Measurements from ENCODE around the gene SFPQ.
"Not testable (repeated sequence)": the region's sequence is repeated elsewhere in the genome, so short reads cannot be mapped to it uniquely, and the experiment has no call there.

Gene SFPQ

GRCh38 chr1:35188578-35189392, 4.2 kb downstream of the SFPQ start:
- DNase-seq (ENCODE audit: low spot score): no peak

- no peak for DNase-seq (ENCODE audit: low spot score)
Measured at GRCh38 chr1:35187816-35188342, 5.1 kb downstream of the SFPQ start.

- DNase-seq (ENCODE audit: low spot score): no peak
Measured at GRCh38 chr1:35186239-35186638, 6.7 kb downstream of the SFPQ start.

GRCh38 chr1:35185200-35185599, 7.7 kb downstream of the SFPQ start:
- no peak for DNase-seq (ENCODE audit: low spot score)

- DNase-seq (ENCODE audit: low spot score): no peak
Measured at GRCh38 chr1:35184495-35185199, 8.3 kb downstream of the SFPQ start.

- DNase-seq (ENCODE audit: low spot score): peak; percentile 4
Measured at GRCh38 chr1:35181790-35182455, 11.0 kb downstream of the SFPQ start.

GRCh38 chr1:35180776-35181374, 12.1 kb downstream of the SFPQ start:
- DNase-seq (ENCODE audit: low spot score): no peak

GRCh38 chr1:35179908-35180307, 13.0 kb downstream of the SFPQ start:
- DNase-seq (ENCODE audit: low spot score): peak; percentile 6

- no peak for DNase-seq (ENCODE audit: low spot score)
Measured at GRCh38 chr1:35178874-35179380, 14.0 kb downstream of the SFPQ start.

GRCh38 chr1:35178295-35178695, 14.7 kb downstream of the SFPQ start:
- no peak for DNase-seq (ENCODE audit: low spot score)

- DNase-seq (ENCODE audit: low spot score): no peak
Measured at GRCh38 chr1:35177237-35177786, 15.6 kb downstream of the SFPQ start.

GRCh38 chr1:35175602-35176001, 17.3 kb downstream of the SFPQ start:
- no peak for DNase-seq (ENCODE audit: low spot score)

GRCh38 chr1:35175098-35175576, 17.8 kb downstream of the SFPQ start:
- DNase-seq (ENCODE audit: low spot score): no peak

- no peak for DNase-seq (ENCODE audit: low spot score)
Measured at GRCh38 chr1:35173909-35174540, 18.9 kb downstream of the SFPQ start.

- DNase-seq (ENCODE audit: low spot score): no peak
Measured at GRCh38 chr1:35173491-35173890, 19.5 kb downstream of the SFPQ start.

GRCh38 chr1:35172022-35172421, 20.9 kb downstream of the SFPQ start:
- no peak for DNase-seq (ENCODE audit: low spot score)

- no peak for DNase-seq (ENCODE audit: low spot score)
Measured at GRCh38 chr1:35171579-35171978, 21.4 kb downstream of the SFPQ start.

- no peak for DNase-seq (ENCODE audit: low spot score)
Measured at GRCh38 chr1:35164893-35165292, 28.1 kb downstream of the SFPQ start.

- DNase-seq (ENCODE audit: low spot score): no peak
Measured at GRCh38 chr1:35151220-35151619, 41.7 kb downstream of the SFPQ start.

- not testable (repeated sequence) for DNase-seq (ENCODE audit: low spot score)
Measured at GRCh38 chr1:35145892-35146549, 46.9 kb downstream of the SFPQ start.
